GM18951 (cell line): ENCODE data around the gene FN1.
"Not testable (repeated sequence)": the region's sequence is repeated elsewhere in the genome, so short reads cannot be mapped to it uniquely, and the experiment has no call there.

Experiments
- POLR2A ChIP-seq: IDR thresholded peaks from 4 replicates; pipeline ENCODE4 v1.6.1; 2011; ENCODE audit warnings: mild to moderate bottlenecking; ENCODE audit not compliant: insufficient read length, insufficient read depth; ENCODE audit errors: extremely low read depth
- in situ Hi-C: fragments of 300-500 bp; cut with MboI; formaldehyde crosslinking; loops from one replicate; pipeline ENCODE4 v1.12.0; 2022; ENCODE audit warnings: low sequenced_read_pairs, mixed read lengths, inconsistent platforms; ENCODE audit not compliant: unreplicated experiment

FN1 gene

DNA sequence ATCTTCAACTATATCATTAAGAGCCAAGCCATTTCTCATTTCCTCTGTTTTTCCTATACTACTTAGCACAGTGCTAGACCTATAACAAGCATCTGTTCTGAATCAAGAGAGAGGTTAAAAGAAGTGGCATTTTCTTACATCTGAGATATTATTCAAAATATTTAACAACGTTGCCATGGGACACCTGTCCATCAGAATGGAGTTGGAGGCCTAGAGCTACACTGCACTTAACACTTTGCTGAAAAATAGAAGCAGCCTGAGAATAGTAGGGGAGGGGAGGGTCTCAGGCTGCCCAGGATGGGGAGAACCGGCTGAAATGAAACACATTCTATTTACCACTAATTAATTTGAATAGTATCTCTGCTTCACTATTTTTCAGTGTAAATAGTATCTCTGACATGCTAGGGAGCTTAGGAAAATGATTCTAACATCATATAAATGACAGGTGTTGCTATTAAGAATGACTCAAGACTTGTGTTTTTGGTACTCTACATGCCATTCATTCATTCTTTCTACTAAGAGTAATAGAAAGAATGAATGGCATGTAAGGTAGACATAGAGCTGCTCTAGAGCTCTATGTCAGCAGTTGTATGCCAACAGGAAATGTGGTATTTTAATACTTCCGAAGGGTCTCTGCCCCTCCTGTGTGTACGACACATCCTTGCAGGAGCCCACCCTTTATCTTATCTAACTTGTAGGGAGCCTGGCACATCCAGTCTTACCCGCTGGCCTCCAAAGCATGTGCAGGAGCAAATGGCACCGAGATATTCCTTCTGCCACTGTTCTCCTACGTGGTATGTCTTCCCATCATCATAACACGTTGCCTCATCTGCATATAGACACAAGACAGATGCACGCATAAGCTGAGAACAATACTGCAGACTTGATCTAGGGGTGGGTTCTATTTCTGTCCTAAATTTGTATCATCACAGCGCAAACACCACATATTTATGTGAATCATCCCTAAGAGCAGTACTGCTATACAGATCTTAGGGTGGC is 71.4 kb downstream of the FN1 start:
- no peak for TF ChIP-seq POLR2A
- in situ Hi-C loops = no loop called here

DNA sequence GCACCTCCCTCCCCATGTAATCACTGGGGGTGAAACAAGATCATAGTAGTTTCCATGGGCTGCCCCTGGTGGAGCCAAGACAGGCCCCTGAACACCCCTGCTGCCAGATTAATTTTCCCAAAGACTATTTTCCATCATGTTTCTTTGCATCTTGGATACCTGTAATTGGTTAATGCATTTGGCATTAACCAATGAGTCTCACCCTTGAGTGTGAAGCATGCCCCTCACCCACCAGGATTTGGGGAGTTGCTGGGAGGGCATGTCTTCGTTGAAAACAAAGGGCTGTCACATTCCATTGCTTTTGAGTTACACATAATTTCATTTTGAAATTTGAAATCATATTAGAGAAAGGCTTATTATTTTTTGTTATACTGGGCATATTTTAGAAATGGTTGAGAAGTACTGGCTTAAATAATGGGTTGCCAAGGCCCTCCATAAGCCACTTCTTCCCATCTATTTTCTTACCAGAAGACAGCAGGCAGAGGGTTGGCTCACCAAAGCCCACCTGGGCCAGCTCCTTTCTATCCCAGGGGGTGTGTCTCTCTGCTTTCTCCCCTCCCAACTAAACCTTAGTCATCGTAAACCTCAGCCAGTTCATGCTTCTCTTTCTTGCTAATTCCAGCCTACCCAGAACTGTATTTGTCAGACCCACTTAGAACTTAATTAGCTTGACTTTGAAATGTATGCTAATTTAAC is 72.3 kb downstream of the FN1 start:
- in situ Hi-C loops = no loop called here
- no peak for TF ChIP-seq POLR2A

DNA sequence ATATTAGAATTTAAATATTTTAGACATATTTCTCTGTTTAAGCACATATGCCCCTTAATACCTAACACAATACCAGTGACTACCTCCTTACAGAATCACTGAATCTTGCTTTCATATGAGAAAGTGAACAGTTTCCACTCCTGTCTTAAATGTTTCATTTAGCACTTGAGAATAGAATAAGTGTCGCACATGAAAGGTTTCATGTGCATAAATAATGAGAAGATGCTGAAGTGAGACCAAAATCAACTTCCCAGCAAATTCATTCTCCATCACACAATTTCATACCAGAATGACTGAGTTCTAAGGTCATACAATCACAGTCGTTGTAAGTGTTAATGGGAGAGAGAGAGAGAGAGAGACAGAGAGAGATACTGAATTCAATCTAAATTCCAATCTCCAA is 72.8 kb downstream of the FN1 start:
- in situ Hi-C loops = no loop called here
- no peak for TF ChIP-seq POLR2A

DNA sequence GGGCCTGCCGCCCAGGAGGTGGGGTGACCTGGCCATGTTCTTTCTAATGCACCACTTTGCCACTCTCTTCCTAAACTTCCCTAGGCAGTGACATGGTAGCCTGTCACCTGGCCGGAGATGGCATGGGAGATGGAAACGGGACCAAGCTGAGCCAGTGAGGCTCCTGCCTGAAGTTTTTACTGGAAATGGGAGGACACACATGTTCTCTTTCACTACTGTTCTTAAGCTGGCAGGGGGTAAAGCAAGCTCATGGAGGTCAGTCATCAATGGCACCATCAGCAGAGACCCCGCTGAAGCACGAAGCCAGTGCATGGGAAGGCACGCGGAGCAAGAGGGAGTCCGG is 73.3 kb downstream of the FN1 start:
- in situ Hi-C loops = no loop called here

DNA sequence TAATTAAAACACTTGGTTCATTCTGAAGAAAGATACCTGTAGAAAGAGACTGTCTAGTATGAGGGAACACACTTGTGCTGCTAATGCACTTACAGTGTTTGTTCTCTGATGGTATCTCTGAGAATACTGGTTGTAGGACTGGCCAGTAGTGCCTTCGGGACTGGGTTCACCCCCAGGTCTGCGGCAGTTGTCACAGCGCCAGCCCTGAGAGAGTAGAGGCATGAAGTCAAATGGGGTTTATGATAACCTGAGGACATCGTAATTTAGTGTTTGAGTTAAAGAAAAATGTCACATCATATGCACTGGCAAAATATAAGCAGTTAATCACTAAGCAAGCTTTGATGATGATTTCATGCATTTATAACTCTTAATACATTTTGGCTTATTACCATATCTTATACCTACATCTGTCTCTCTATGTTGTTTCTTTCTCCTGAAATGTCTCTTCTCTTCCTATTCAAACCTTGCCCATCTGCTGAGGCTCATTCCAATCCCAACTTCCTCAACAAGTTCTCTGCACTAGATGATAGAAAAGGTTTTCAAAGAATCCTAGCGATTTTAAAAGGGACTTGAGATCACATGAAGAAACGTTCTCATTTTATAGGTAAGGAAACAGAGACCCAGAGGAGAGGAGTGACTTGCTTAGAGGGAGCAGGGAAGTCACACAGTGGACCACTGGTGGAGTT is 73.8 kb downstream of the FN1 start:
- TF ChIP-seq POLR2A = no peak
- in situ Hi-C loops = no loop called here

More for the DNA sequence above, 73.3 kb downstream of the FN1 start:
- no peak for TF ChIP-seq POLR2A

DNA sequence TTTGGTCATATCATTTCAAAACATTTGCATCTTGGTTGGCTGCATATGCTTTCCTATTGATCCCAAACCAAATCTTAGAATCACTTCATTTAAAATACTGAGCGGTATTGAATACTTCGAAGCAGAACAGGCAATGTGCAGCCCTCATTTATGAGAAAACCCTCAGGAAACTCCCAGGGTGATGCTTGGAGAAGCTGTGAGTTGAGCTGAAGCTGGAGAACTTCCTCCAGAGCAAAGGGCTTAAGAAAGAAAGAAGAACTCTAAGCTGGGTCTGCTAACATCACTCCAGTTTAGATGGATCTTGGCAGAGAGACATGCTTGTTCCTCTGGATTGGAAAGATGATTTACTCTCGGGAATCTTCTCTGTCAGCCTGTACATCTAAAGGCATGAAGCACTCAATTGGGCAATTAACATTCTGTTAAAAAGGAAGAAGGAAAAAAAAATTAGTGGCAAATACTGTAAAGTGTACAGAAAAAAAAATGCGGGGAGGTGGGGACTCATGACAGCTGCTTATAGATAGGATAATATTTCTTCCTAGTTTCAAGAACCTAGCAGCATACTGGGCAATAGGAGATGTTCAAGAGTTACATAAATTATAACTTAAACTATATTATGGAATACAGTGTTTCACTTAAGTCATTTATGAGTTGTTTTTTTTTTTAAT is 74.5 kb downstream of the FN1 start:
- in situ Hi-C loops = no loop called here
- no peak for TF ChIP-seq POLR2A

DNA sequence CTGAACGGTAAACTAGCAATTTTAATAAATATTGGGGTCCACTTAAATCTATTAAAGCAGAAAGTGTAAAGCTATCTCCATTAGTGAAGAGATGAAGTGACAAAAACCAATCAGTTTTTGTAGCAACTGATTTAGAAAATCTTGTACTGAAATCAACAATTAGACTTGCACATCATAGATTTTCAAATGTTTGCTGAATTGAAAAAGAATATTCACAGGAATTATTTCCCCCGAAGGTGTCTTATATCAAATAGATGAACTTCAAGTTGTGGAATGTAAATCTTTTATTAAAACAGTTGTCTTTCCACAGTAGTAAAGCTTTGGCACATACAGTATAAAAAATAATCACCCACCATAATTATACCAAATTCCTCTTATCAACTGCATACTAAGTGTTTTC is 75.3 kb downstream of the FN1 start:
- no peak for TF ChIP-seq POLR2A
- in situ Hi-C loops = no loop called here

DNA sequence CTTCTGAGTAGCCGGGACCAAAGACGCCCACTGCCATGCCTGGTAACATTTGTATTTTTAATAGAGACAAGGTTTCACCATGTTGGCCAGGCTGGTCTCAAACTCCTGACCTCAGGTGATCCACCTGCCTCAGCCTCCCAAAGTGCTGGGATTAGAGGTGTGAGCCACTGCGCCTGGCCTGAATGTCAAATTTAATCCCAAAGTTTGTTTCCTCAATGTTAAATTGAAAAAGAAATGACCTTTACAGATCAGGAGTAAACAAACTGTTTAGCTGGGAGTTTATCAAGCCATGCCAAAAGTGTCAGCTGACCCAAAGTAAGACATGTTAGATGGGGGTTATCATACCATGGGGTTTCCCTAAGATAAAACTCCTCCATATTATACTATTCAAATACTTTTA is 75.8 kb downstream of the FN1 start:
- in situ Hi-C loops = not testable (repeated sequence)

DNA sequence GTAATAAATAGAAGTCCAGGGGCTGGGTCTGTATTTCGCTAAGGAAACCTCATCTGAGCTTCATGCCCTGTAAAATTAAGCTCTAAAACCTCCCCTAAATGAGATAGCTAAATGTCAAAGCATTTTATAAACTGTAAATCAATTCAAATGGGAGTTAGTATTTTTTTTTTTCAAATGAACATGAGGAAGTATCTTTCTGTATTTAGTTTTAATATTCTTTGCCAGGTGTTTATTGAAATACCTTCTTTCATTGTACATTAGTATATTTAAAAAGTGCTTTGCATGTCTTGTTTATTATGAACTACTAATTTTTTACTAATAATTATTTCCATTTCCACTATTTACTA is 76.3 kb downstream of the FN1 start:
- no peak for TF ChIP-seq POLR2A
- in situ Hi-C loops = no loop called here

DNA sequence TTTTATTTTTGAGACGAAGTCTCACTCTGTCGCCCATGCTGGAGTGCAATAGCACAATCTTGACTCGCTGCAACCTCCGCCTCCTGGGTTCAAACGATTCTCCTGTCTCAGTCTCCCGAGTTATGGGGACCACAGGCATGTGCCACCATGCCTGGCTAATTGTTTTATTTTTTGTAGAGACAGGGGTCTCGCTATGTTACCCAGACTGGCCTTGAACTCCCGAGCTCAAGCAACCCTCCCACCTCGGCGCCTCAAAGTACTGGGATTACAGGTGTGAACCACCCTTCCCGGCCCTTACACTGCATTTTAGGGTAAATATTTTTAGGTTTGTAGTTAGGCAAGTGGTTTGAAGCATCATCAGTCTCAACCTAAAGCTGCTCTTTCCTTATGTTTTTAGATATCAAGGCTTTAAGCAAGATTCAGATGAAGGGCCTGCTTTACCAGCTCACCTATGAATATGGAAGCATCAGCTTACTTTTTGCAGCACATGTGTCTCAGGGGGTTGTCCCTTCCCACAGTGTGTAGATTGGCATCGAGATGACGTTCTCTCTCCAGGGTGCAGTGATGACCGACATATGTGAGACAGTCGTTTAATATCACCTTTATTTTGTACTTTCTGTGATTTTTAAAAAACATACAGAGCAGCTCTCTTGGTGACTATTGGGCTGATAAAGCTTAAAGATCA is 76.8 kb downstream of the FN1 start:
- in situ Hi-C loops = no loop called here
- TF ChIP-seq POLR2A = no peak

DNA sequence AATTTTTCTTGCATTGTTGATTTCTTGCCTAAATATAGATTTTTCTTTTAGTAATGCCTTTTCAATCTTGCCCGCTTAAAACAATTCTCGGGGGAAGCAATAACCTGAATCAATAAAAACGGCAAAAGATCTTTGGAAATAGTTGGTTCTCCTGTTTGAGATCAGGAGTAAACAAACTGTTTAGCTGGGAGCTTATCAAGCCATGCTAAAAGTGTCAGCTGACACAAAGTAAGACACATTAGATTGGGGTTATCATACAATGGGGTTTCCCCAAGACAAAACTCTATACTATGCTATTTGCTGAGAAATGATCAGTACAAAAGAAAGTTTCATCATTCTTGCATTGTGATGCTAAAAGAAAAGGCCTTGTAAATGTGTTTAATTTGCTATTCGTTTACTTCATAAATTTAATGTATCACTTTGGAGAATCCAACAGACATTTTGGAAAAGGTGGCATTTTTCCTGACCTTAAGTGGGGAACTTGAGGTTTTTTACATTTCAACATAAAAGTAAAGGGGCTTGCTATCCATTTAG is 77.5 kb downstream of the FN1 start:
- in situ Hi-C loops = no loop called here
- TF ChIP-seq POLR2A = no peak

DNA sequence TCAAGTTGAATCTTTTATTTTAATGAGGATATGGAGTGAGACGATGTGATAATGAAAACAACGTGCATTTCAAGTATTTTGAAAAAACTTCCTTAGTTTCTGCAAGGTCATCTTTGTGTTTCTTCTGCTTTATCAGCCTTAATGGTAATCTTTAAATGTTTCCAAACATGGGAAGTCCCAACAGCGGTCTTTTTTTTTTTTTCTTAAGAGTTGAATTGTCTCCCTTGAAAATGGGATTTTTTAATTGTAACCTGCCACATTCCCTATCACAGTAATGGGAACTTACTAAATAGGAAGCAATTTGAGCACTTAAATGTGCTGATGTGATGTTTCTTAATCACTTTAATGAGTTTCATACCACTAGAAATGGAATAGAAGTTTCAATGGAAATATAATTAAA is 78.2 kb downstream of the FN1 start:
- no peak for TF ChIP-seq POLR2A
- in situ Hi-C loops = no loop called here

DNA sequence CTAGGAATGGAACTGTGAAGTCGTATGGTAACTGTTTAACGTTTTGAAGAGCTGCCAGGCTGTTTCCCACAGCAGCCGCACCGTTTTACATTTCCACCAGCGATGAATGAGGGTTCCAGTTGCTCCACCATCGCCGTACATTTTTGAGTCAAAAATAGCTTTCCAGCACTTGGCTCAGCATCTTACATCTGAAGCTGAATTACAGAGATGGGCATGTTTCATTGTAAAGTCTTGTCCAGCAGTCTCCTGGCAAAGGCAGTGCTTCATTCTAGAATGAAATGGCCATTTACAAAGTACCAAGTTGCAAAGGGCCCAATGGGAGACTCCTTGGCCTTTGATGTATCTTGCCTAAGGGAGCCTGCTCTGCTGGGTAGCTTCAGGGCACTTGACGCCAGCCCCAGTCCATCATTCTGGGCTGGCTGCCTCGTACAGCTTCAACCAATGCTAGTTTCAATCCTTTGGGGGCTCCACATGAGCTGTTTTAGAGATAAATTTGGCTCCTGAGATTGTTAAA is 78.9 kb downstream of the FN1 start:
- in situ Hi-C loops = no loop called here
- TF ChIP-seq POLR2A = no peak
